Right renal cortex interstitium (tissue), 3 donors: ENCODE data around the gene KRT6A. TPM values are rescaled to one million over a fixed set of nuclear protein-coding genes. Genes with fewer than 3 reads are reported as not detected.

Experiments
- DNase-seq, 3 donors: peaks; one replicate each; pipeline ENCODE4 v3.0.0-alpha.2; 2013; ENCODE audit warnings: low read depth in 3 of 3, low spot score in 2 of 3
- polyA plus RNA-seq, 3 donors: library from polyadenylated mRNA; unstranded; fragments of 120-200 nt; gene quantifications; one replicate each; pipeline ENCODE4 v1.2.1, GENCODE V29; 2013; ENCODE audit not compliant: insufficient read length in 3 of 3

KRT6A gene
- not detected for polyA plus RNA-seq

DNA sequence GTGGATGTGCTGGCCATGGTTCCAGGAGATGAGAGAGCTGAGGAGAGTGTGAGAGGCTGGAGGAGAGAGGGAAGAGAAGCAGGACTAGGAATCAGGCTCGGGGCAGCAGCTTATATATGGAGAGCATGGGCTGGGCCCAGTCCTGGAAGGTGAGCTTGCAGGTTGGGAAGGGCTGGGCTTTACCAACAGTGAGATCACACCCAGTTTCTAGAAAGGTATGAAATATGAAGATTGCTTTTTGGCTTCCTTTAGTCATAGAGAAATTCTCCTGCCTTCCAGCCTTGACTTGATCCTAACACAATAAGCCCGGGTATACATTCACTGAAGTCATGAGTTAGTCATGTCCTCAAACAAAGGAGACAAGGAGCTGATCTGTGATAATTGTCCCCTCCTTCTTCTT is at the start of gene KRT6A:
Gene KRT6A, minus strand, starts transcription at position 86 of the 400 bp plus-strand sequence. Its CDS starts 69 bp downstream, at position 17.
- no peak for DNase-seq

DNA sequence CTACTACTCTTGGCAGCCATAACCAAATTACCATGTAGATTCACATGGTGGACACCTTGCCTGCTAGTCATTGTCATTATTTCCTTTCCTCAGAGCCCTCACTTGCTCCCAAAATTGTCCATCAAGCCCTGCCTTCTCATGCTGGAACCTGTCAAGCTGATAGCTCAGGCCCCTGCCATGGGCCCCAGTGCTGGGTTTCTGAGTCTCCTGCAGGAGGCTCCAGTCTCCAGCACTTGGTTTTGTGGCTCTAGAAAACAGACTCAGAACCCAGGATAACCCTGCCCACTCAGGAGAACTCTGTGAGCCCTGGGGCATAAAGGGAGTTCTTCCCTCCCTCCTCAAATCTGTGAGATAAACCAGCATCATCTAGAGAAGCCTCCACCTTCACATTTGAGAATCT is 49.1 kb upstream of the KRT6A start:
- DNase-seq, result no peak

DNA sequence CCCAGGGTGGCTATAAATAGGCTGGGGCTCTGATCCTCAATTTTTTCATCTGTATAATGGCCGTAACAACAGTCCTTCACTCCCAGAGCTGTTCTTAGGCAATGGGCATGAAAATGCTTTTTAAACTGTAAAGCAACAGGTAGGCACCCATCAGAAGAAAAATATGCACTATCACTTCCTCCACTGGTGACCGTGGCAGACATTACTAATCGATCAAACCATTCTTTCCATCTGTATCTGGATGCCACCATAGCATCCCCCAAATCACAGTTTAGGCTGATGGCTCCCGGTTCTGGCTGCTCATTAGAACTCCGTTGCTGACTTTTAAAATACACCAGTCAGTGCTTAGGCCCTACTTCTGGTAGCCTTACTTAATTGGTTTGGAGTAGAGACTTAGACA is 48.7 kb upstream of the KRT6A start:
- DNase-seq, result no peak

DNA sequence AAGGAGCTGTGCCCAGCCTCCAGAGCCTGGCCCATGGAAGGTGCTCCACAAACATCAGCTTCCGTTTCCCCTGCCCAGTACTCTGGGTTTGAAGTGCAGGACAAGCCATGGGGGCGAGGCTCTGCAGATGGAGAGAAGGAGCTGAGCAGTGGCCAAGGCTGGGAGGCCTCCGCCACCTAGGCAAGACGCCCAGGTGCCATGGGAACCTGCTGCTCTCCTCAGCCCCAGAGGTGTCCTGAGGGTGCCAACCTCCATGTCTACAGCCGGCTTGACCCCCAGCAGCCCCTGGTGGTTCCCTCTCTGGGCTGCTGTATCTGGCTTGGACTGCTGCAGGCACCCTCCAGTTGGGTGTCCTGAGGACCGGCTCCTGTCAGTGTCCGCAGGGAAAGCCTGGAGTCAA is 47.5 kb upstream of the KRT6A start:
- DNase-seq, result no peak

DNA sequence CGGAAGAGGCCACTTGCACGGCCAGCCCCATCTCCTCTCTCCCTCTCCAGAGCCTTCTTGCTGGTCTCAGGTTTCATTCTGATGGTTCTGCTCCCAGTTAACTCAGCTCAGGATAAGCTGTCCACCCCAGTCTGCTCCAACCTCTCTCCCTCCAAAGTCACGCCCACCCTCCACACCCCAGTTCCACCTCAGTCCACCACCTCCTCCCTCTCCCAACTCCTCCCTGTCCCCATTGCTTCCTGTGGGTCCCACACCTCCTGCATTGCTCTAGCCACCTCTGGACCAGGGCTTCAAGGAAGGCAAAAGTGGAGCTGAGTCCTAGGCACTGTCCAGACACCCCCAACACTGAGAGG is 46.7 kb upstream of the KRT6A start:
- no peak for DNase-seq

DNA sequence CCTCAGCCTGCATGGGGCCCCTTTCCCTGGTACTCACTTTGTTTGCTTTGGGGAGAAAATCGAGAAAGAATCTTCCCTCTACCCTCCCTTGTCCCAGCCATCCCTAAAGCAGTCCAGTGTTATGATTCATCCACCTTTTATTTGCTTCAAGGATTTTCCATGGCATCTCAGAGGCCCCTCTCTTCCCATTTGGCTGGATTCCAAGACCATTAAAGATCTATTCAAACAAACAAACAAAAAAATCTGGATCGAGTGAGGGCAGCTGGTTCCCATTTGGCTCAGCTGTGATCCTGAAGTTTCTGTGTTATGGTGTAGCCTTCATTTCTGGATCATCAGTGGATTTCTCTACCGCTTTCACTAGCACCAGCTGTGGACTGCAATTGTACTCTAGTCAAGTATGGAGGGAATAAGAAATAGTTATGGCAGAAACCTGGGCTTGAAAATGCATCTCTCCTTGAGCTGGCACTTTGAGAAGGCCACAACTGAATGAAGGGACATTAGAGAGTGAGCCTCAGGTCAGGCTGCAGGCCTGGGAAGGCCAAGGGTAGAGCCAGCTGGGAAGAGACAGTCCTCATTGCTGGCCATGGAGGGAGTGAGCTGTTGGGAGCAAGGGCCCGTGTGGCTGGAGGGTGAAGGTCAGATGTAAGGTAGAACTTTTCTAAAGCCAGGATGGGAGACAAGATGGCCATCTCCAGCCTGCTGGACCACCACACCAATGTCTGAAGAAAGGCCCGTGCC is 46.2 kb upstream of the KRT6A start:
- peak; percentile 3 to 13 (median 7) for DNase-seq

DNA sequence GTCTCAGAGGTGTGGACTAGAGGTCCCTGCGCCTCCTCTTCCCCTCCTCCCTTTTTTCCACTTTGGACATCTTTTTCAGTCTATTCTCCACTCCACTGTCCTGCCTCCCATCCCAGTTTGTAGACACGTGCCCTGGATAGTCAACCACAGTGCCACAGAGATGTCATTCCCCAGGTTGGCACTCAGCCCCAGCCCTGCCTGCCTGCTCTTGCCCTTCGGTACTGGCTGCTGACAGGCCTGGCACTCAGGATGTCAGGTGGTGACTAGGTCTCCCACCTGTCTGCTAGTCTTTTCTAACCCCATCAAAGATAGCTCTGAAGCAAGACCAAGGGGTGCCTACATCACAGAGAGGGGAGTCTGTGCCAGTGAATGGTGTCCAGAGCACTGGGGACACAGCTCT is 44.0 kb upstream of the KRT6A start:
- DNase-seq, result no peak

DNA sequence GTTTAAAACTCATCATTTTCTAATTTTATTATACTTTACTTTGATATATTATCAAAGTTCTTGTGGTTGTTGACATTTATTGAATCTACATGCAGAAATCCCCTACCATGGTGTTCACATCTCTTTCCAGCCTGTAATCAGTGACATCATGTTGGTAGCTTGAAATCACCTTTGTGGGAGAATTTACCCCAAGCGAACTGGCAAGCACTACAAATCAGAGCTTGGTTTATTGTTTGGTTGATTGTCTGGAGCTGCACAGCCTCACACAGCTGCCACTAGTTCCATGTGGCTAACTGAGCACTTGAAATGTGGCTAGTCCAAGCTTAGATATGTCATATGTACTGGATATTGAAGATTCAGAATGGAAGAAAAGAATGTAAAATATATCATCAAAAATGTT is 42.5 kb upstream of the KRT6A start:
- no peak for DNase-seq

DNA sequence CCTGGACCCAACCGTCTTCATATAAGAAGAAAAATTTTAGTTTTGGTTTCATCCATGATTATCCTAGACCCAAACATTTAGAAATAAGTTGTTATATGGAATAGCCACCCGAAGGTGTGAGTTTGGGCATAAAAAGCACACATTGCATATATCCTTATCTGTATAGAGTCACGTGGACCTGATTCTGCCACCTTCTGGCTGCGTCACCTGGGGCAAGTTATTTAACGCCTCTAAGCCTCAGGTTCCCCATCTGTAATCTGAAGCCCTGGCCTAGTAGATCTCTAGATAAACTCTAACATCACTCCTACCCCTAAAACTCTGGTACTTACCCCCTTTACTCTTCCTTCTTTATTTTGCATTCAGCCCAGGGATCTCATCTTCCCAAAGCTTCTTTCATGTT is 41.4 kb upstream of the KRT6A start:
- no peak for DNase-seq

DNA sequence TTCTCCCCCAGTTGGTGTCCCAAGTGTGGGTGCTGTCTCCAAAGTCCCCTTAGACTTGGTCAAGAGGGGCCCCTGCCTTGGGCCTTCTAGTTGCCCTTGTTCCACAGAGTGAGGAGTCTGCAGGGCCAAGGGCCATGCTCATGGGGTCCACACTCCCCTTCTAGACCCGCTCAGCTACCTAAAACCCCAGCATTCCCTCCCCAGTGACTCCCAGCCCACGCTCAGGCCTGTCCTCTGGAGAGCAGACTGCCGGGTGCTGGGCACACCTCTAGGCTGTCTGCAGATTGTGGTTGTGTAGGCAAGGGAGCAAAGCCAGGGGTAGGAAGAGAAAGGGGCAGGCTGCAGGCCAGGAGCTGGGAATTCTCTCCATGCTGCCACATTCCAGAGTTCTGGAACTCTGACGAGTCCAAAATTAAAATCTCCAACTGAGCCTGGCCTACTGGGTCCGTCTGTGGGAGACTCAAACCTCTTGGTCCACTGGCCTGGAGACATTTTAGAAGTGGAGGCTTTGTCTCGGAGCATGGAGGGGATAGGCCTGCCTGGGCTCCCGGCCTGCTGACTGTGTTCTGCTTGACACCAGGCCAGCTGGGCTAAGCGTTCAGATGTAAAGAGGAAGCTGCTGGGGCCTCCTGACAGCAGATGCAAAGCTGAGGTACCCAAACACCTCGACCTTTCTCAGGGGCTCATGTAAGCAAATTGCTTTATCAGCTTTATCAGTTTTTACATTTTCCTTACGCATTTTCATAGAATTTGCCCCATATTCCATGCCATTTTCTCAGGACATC is 40.8 kb upstream of the KRT6A start:
- DNase-seq, result no peak

DNA sequence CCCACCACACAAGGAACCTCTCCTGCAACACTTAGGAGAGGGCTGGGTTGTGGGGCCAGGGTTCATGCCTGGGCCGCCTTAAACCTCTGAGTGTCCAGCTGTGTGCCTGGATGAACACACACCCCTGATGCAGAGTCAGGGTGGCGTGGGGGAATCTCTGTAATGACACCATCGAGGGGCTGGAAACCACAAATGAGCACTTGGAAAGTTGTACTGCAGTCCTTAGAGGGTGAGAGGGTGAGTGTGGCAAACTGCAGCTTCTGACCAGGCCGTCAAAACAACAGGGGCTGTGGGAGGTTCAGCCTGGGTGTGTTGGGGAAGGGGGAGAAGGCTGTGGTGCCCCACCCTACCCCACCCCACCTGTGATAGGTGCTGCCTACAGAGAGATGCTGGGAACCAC is 39.6 kb upstream of the KRT6A start:
- DNase-seq, result no peak

DNA sequence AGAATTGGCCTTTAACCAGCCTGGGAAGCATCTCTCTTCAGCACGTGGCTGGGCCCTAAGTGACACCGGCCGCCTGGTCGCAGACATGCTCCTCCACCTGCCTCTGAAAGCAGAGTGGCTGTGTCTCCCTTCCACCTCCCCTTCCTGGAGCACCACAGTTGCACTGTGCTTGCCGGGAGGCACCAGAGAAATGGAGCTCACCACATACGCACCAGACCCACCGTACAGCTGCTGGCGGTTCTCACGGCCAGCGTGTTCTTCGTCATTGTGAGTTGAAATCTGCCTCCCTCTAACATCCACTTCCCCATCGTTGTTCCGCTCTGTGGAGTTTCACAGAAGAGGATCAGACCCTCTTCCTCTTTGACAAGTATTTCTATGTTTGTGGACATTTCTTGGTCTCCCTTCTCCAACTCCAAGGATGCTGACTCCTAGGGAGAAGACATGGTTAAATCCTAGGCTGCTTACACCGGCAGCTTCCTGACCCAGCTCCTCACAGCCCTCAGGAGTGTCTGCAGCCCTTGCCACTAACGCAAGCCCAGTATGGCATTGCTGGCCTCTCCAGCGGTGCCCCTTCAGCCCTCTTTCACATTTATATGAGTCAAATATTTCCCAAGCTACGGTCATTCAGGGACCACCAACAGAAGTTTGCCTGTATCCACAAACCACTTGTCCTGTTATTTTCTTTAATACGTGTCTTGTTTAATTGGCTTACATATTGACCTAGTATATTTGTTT is 38.7 kb upstream of the KRT6A start:
- DNase-seq, result no peak

DNA sequence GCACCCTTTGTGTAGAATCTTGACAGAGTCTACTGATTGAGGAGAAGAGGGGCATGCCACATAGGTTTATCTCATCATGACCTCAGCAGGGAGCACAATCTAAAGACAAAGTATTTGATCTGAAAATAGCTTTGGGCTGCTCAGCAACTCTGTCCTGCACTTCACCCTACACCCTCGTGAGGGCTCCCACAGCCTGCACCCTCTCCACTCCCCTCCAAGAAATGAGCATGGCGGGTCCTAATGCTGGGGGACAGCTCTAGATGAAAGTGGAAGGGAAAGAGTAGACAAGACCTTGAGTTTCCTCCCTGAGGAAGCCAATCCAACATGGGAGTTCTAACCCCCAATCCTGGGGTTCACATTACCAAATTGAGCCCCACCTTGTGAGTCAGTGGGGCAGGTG is 37.8 kb upstream of the KRT6A start:
- DNase-seq, result no peak

DNA sequence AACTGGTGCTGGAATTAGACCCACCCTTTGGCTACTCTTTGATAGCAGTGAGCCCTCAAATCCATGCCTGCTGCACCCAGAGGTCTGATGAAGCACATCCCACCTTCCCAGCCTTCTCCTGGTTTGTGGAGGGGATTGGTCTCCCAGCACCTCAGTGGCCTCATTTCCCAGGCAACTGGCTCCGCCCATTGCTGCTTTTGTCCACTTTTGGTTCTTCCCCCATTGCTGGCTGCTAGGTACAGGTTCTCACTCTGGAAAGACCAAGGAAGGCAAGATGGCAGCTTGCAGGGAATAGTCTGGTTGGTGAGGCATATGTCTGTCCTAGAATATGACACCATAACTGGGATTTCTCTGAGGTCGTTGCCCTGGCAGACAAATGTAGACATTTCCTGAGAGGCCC is 37.3 kb upstream of the KRT6A start:
- no peak for DNase-seq

DNA sequence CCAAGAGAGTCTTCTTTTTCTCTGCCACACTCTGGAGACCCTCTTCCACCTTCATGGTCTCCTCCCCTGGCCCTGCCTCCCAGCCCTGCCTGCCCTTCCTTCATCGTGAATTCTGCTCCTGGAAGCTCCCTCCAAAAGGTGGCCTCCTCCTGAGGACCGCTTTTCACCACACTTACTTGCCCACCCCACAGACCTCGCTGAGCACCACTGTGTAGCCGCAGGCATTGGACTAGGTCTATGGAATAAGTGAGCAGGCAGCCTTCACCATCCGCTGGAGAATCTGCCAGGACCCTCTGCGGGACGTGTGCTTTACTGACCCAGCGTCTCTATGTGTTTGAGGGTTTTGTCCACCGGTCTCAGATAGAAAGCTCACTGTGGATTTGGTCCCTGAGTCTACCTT is 36.8 kb upstream of the KRT6A start:
- DNase-seq, result no peak

DNA sequence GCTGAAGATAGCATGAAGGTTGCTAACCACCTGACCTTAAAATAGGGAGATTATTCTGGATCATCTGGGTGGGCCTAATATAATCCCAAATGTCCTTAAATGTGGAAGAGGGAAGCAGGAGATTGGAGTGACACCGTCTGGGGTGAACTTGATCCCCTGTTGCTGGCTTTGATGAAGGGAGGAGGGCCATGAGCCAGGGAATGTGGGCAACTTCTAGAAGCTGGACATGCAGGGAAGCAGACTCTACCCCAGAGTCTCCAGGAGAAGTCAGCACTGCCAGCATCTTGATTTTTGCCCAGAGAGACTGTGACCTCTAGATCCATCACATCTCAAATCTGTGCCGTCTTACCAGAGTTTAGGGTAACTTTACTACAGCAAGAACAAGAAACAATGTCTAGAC is 36.4 kb upstream of the KRT6A start:
- DNase-seq, result no peak

DNA sequence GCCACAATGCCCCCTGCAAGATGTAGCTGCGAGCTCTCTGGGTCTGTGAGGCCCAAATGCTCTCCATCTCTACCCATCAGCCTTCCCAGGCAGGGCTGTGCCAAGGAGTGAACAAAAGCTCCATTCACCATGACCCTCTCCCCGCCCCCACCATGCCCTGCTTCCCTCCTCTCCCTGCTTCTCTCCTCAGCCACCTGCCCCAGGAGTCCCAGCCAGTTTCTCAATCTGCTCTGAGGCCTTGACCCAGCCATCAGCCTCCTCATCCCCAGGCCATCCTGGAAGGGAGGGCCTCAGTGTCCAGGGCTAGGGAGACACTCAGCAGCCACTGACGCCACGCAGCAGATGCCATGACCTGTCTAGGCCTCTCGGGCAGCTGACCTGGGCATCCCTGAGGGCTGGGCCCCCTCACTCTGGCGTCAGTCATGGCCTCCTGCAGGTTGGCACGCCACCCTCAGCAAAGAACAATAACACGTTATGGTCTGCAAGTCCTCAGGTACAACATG is 35.6 kb upstream of the KRT6A start:
- DNase-seq, result no peak

DNA sequence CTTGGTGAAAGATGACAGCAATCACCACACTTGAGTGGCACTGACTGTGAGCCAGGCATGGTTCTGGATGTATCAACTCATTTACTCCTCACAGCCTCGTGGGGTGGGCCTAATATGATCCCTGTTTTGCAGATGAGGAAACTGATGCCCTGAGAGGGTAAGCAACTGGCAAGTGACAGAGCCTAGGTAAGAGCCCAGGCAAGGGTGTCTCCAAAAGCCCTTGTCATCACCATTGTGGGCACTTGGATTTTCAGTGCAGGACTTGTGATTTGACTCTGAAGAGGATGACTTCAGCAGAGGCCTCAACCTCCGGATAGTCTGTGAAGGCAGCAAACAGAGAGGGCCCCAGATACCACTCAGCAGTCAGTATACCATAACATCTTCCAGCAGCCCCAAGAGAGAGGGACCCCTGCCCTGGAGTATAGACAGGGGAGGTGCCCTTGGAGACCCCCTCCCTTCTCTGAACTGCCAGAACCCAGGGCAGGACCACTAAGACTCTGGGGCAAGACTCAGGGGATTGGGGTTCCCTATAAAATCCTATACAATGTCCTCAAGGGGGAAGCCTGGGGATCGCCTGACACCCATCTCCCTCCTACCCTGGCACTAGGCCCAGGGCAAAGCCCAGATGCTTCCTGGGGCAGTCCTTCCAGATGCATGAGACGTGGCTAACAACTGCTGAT is 34.2 kb upstream of the KRT6A start:
- no peak for DNase-seq

DNA sequence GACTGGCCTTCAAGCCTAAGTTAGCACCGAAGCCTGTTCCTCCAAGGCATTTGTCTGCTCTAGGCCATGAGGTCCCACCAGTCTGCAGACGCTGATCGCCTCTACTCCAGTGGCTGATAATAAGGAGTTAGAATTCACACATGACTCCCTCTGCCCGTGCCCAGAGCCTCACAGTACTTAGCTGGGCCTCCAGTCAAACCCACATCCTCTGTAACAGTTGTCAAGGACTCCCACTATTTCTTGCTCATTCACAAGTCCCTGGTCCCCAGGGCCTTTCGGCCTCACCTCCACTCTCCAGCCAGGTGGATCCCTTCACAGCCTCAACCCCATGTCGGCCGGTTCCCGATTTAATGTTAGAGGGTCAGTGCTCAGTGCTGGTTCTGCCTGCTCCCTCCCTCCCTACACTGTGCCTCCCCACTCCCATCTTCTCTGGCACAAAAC is 33.5 kb upstream of the KRT6A start:
- DNase-seq, result no peak

DNA sequence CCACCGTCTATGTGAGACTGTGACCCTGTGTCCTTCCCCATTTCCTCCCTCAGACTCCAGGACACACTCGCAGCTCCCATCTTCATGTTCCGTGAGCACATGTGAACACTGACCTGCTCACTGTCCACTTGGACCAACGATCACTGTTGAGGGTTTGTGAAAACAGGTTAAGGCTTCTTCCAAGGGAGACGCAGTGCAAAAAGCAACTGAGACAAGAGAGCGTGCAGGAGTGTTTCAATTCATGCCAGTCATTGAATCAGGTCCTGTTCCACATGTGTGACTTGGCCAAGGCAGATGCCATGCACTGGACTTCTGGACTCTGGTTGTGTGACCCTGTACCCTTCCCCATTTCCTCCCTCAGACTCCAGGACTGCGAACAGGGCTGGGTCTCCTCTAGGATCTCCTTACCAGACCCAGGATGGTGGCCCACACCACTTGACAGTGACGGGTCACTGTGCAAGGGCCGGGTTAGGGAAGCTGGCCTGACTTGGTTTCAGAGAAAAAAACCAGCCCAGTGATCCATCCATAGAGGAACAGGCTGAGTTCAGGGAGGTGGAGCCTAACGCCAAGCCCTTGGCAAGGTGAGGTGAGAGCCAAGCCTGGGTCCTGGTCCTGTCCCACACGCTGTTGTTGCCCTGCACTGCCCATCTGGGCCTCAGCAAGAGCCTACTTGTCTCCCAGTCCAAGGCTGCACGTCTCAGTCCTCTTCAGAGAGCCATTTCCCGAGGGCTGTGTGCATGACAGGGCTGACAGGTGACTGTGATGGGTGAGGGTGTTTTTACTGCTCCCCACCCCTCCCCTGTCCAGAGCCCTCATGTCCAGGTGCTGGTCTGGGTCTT is 32.8 kb upstream of the KRT6A start:
- no peak for DNase-seq
